Calu3 (cell line): Measurements from ENCODE around the gene HS6ST2. TPM values are rescaled to one million over a fixed set of nuclear protein-coding genes. Genes with fewer than 3 reads are reported as not detected.

Experiments
- BruUV-seq: library from RNA; stranded (reverse); fragments of 400-500 nt; replicated peaks from 2 replicates; lab custom pipeline; 2021; lab: Mats Ljungman, UMichigan
- CTCF ChIA-PET: fragments of 300-600 bp; sonication (Branson Sonifier 250); formaldehyde crosslinking; loops from one replicate; lab custom pipeline; 2022; ENCODE audit warnings: antibody characterized with exemption; lab: Charles Lee
- DNase-seq: peaks from one replicate; pipeline ENCODE4 v3.0.0; 2022
- H3K27ac Mint-ChIP-seq: one replicate; pipeline ENCODE4 v1.8.0; 2022; ENCODE audit warnings: mixed read lengths; ENCODE audit not compliant: unreplicated experiment
- H3K27me3 Mint-ChIP-seq: one replicate; pipeline ENCODE4 v1.8.0; 2022; ENCODE audit warnings: mixed read lengths; ENCODE audit not compliant: unreplicated experiment
- H3K36me3 Mint-ChIP-seq: one replicate; pipeline ENCODE4 v1.8.0; 2022; ENCODE audit warnings: mild to moderate bottlenecking, moderate library complexity, mixed read lengths; ENCODE audit not compliant: insufficient read depth, unreplicated experiment
- H3K4me1 Mint-ChIP-seq: one replicate; pipeline ENCODE4 v1.8.0; 2022; ENCODE audit warnings: mild to moderate bottlenecking, low read depth, mixed read lengths; ENCODE audit not compliant: unreplicated experiment
- H3K4me3 Mint-ChIP-seq: one replicate; pipeline ENCODE4 v1.8.0; 2022; ENCODE audit warnings: mild to moderate bottlenecking, low read depth, moderate library complexity, mixed read lengths; ENCODE audit not compliant: unreplicated experiment
- H3K9me3 Mint-ChIP-seq: one replicate; pipeline ENCODE4 v1.8.0; 2022; ENCODE audit warnings: low read depth, mixed read lengths; ENCODE audit not compliant: unreplicated experiment
- intact Hi-C: fragments of 100-400 bp; cut with micrococcal nuclease; formaldehyde crosslinking; loops from one replicate; pipeline ENCODE4 v1.10.0; 2022; ENCODE audit not compliant: unreplicated experiment
- total RNA-seq: library from RNA; stranded (reverse); gene quantifications from 2 replicates; pipeline ENCODE4 v1.2.3, GENCODE V29; 2022
- TF ChIP-seq, protein P1 (sequence below): fragments of 200-600 bp; IDR thresholded peaks from one replicate; pipeline ENCODE4 v1.8.0; 2022; ENCODE audit warnings: antibody characterized with exemption; ENCODE audit not compliant: unreplicated experiment

Gene HS6ST2
- total RNA-seq, 1 experiment from 2014 or later, result 40.7 TPM

DNA sequence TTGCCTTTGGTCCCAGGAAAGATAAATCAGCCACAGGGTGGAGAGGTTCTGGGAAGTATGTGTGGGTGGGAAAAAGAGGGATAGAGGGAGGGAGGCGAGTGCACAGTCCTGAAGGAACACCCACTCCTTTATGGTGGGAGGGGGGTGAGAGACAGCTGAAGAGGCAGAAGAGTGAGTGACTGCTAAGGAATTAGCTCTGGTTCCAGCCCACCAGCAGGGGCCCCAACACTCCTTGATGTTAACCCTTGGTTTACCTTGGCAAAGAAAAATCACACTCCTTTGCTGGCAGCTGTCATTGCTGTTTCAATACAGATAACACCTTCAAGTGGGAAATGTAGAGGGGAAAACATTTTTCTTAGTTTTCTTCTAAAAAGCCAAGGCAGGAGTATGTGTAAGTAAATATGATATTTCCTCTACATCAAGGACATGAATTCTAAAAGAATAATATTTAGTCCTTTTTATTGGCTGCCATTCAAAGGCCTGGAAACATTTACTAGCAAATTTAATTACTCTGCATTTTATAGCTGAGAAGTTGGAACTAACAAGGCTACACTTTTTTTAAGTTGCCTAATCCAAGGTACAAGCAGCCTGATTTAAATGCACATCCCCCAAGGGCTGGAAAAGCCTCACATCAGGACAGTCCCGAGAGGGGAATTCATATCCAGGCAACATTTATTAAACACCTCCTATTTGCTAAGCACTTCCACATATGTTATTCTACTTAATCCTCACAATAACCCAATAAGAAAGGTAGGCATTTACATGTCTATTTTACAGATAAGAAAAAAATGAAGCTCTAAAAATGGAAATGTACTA, 81.7 kb downstream of the HS6ST2 start:
- H3K27me3 Mint-ChIP-seq, result no peaks in the 10 kb centered on the region
- intact Hi-C loops, result no loop called here
- H3K4me3 Mint-ChIP-seq, result no peak overlapping the region
- no TSS peak for BruUV-seq
- H3K27ac Mint-ChIP-seq, result no peak overlapping the region
- CTCF ChIA-PET, result interaction anchor here (0.5 kb wide), 1 partner anchor 885 kb away, joined by 3 read pairs; no protein-coding TSS in a partner anchor
- no peaks in the 10 kb centered on the region for H3K36me3 Mint-ChIP-seq
- H3K4me1 Mint-ChIP-seq, result no peaks in the 10 kb centered on the region
- DNase-seq, result no peak
- no peaks in the 10 kb centered on the region for H3K9me3 Mint-ChIP-seq
- TF ChIP-seq, protein P1, sequence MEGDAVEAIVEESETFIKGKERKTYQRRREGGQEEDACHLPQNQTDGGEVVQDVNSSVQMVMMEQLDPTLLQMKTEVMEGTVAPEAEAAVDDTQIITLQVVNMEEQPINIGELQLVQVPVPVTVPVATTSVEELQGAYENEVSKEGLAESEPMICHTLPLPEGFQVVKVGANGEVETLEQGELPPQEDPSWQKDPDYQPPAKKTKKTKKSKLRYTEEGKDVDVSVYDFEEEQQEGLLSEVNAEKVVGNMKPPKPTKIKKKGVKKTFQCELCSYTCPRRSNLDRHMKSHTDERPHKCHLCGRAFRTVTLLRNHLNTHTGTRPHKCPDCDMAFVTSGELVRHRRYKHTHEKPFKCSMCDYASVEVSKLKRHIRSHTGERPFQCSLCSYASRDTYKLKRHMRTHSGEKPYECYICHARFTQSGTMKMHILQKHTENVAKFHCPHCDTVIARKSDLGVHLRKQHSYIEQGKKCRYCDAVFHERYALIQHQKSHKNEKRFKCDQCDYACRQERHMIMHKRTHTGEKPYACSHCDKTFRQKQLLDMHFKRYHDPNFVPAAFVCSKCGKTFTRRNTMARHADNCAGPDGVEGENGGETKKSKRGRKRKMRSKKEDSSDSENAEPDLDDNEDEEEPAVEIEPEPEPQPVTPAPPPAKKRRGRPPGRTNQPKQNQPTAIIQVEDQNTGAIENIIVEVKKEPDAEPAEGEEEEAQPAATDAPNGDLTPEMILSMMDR, result no peak

DNA sequence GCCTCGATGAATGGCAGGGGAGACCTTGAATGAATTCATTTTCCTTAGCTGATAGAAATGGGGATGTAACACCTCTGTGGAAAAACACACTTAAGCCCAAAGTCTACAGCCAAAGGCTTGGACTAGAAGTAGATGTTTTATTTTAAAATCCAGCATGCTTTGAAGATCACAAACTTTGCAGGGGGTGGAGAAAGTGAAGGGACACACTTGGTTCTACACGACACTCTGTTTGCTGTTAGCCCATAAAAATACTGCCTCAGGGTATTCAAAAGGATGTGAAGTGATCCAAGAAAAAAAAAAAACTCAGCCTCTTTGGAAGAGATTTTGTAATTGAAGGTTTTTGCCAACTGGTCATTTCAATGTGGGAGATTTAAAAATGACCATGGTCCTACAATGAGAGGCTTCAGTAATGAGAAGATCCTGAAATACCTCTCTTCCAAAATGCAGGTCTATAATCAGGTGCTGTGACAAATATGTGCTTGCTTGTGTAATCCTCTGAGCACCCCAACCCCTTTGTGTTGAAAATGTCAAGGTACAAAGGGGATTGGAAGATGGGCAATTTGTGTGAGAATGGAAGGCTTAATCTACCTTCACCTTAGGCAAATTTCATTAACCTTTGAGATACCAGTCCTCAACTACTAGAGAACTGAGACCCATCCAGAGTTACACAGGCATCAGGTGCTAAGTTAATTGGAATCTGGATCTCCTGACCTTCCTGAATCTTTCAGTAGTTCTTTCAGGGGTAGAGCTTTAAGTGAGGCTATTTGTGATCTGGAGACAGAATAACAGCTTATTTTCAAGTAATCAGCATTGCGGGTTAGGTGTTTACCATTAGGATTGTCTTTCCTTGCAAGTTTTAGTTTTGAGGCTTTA, 82.5 kb downstream of the HS6ST2 start:
- intact Hi-C loops, result no loop called here
- Mint-ChIP-seq H3K27ac (no peak overlapping the region), H3K4me1 (no peaks in the 10 kb centered on the region), H3K4me3 (no peak overlapping the region), H3K27me3 (no peaks in the 10 kb centered on the region), H3K9me3 (no peaks in the 10 kb centered on the region), H3K36me3 (no peaks in the 10 kb centered on the region)
- no peak for DNase-seq
- CTCF ChIA-PET, result interaction anchor here (0.5 kb wide), 1 partner anchor 886 kb away, joined by 3 read pairs; no protein-coding TSS in a partner anchor
- BruUV-seq, result no TSS peak
- TF ChIP-seq, protein P1, result no peak

DNA sequence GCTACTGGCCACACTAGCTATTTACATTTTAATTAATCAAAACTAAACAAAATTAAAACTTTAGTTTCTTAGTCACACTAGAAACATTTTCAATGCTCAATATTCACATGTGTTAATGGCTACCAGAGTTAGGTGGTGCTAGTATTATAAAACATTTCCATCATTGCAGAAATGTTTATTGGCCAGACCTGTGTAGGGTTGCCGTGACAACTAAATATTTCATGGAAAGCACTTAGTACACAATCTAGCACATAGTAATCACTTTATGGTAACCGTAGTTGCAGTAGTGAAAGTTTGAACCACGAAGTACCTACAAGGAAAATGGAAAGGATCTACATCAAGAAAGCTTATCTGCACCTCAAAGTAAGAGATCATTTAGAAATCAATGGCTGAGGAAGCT, 95.9 kb downstream of the HS6ST2 start:
- TF ChIP-seq, protein P1, result no peak
- no peaks in the 10 kb centered on the region for H3K27me3 Mint-ChIP-seq
- H3K36me3 Mint-ChIP-seq, result no peaks in the 10 kb centered on the region
- no TSS peak for BruUV-seq
- H3K4me1 Mint-ChIP-seq, result peaks cover 28% of the 10 kb centered on the region
- no peak for DNase-seq
- no peaks in the 10 kb centered on the region for H3K9me3 Mint-ChIP-seq
- intact Hi-C loops, result no loop called here
- CTCF ChIA-PET, result interaction anchor here (0.7 kb wide), 1 partner anchor 15 kb away, joined by 3 read pairs; no protein-coding TSS in a partner anchor
- no peak overlapping the region for H3K27ac Mint-ChIP-seq
- H3K4me3 Mint-ChIP-seq, result no peak overlapping the region

DNA sequence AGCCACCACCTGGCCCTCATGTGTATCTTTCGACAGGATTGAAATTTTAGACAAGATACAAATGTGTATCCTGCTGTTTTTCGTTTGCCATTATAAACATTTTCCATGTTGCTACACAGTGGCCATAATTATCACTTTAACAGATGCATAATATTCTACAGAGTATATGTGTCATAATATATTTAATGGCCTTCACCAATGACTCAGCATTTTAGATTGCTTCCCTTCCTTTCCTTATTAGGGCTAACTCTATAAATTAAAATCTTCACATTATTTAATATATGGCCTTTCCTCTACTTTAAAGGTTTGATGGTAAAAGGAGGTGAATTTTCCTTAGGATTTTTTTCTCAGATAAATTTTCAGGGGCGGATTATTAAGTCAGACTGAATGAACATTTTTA, 97.4 kb downstream of the HS6ST2 start:
- CTCF ChIA-PET, result no interaction called here
- no peaks in the 10 kb centered on the region for H3K36me3 Mint-ChIP-seq
- intact Hi-C loops, result no loop called here
- no peak for DNase-seq
- TF ChIP-seq, protein P1, result no peak
- no peak overlapping the region for H3K27ac Mint-ChIP-seq
- no peaks in the 10 kb centered on the region for H3K9me3 Mint-ChIP-seq
- H3K4me1 Mint-ChIP-seq, result peaks cover 39% of the 10 kb centered on the region
- no TSS peak for BruUV-seq
- no peak overlapping the region for H3K4me3 Mint-ChIP-seq
- no peaks in the 10 kb centered on the region for H3K27me3 Mint-ChIP-seq
